Measurements from ENCODE around the gene ZNF783.
A peak's percentile ranks its signal among the peaks of the same experiment; 100 is the strongest.
"Not testable (repeated sequence)": the region's sequence is repeated elsewhere in the genome, so short reads cannot be mapped to it uniquely, and the experiment has no call there.

Gene ZNF783

GRCh38 chr7:149317986-149318672 is 56.1 kb downstream of the ZNF783 start:
- peaks cover 17% of the 10 kb centered on the region; the same call in 1 of the 2 replicates for H3K4me1 ChIP-seq (ENCODE audit: insufficient read depth, low read length)
- H3K9me3 ChIP-seq (ENCODE audit: insufficient read depth, low read depth, low read length): no peaks in the 10 kb centered on the region
- no peaks in the 10 kb centered on the region for H3K36me3 ChIP-seq (ENCODE audit: insufficient read depth, low read length)
- no peaks in the 10 kb centered on the region for H3K27me3 ChIP-seq (ENCODE audit: insufficient read depth, low read length)
- no peak overlapping the region for H3K27ac ChIP-seq (ENCODE audit: low read depth, low read length)
- WGBS: 74% methylated on average over 9 of the region's 9 CpGs
- no peak overlapping the region for H3K9ac ChIP-seq (ENCODE audit: low read depth, low read length)
- H3K4me3 ChIP-seq (ENCODE audit: low read length): no peak overlapping the region

- H3K4me1 ChIP-seq (ENCODE audit: insufficient read depth, low read length): peaks cover 17% of the 10 kb centered on the region; the same call in 1 of the 2 replicates
- H3K27ac ChIP-seq (ENCODE audit: low read depth, low read length): no peak overlapping the region
- no peaks in the 10 kb centered on the region for H3K36me3 ChIP-seq (ENCODE audit: insufficient read depth, low read length)
- no peak overlapping the region for H3K9ac ChIP-seq (ENCODE audit: low read depth, low read length)
- H3K4me3 ChIP-seq (ENCODE audit: low read length): no peak overlapping the region
- no peaks in the 10 kb centered on the region for H3K27me3 ChIP-seq (ENCODE audit: insufficient read depth, low read length)
- 81% methylated on average over 6 of the region's 6 CpGs for WGBS
- H3K9me3 ChIP-seq (ENCODE audit: insufficient read depth, low read depth, low read length): peaks cover 2% of the 10 kb centered on the region; the same call in 1 of the 2 replicates
These were observed 57.4 kb downstream of the ZNF783 start for GRCh38 chr7:149319376-149319775.

DNA sequence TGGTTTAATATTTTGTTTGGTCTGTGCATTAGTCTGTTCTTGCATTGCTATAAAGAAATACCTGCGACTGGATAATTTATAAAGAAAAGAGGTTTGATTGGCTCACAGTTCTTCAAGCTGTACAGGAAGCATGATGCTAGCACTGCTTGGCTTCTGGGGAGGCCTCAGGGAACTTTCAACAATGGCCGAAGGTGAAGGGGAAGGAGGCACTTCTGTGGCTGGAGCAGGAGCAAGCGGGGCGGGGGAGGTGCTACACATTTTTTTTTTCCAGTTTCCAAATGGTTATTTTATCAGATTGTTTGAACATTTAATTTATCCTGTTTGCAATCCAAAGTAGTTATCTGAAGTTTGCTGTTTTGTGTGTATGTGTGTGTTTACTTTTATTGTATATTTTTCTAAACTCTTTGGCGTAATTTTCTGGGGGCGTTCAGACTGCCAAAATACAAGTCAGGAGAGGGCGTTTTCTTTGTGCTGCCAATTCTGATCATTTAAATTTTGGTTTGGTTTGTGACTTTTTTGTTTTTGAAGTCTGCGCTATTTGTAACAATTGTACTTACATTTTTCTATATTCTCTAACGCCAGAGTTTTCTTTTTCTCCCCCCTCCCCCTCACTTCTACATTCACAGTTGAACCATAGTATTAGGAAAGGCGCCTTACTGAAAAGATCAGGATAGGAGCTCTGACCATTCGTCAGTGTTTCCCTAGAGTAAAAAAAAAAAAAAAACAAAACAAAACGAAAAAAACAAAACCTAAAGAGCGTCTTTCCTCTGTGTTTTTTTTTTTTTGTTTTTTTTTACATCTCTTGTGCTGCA is 58.5 kb downstream of the ZNF783 start:
- Histone ChIP-seq H3K27ac (ENCODE audit: low read depth, low read length) (no peak overlapping the region), H3K4me1 (ENCODE audit: insufficient read depth, low read length) (peaks cover 17% of the 10 kb centered on the region; the same call in 1 of the 2 replicates), H3K9ac (ENCODE audit: low read depth, low read length) (0 out of 2 replicates have a peak overlapping the region, but pooled peaks have one; percentile 15), H3K9me3 (ENCODE audit: insufficient read depth, low read depth, low read length) (peaks cover 13% of the 10 kb centered on the region), H3K4me3 (ENCODE audit: low read length) (0 out of 2 replicates have a peak overlapping the region, but pooled peaks have one; percentile 26), H3K27me3 (ENCODE audit: insufficient read depth, low read length) (no peaks in the 10 kb centered on the region), H3K36me3 (ENCODE audit: insufficient read depth, low read length) (no peaks in the 10 kb centered on the region)
- 84% methylated on average over 11 of the region's 13 CpGs for WGBS

GRCh38 chr7:149321125-149321905 is 59.3 kb downstream of the ZNF783 start:
- H3K9me3 ChIP-seq (ENCODE audit: insufficient read depth, low read depth, low read length): peaks cover 18% of the 10 kb centered on the region
- 0 out of 2 replicates have a peak overlapping the region, but pooled peaks have one; percentile 15 for H3K9ac ChIP-seq (ENCODE audit: low read depth, low read length)
- not testable (repeated sequence) for H3K36me3 ChIP-seq (ENCODE audit: insufficient read depth, low read length); H3K27me3 ChIP-seq (ENCODE audit: insufficient read depth, low read length); H3K27ac ChIP-seq (ENCODE audit: low read depth, low read length)
- 88% methylated on average over 14 of the region's 14 CpGs for WGBS
- H3K4me3 ChIP-seq (ENCODE audit: low read length): peak overlapping the region; percentile 26
- H3K4me1 ChIP-seq (ENCODE audit: insufficient read depth, low read length): peaks cover 17% of the 10 kb centered on the region; the same call in 1 of the 2 replicates

GRCh38 chr7:149321978-149322541 is 60.1 kb downstream of the ZNF783 start:
- H3K27ac ChIP-seq (ENCODE audit: low read depth, low read length): no peak overlapping the region
- no peaks in the 10 kb centered on the region for H3K27me3 ChIP-seq (ENCODE audit: insufficient read depth, low read length)
- peaks cover 21% of the 10 kb centered on the region for H3K9me3 ChIP-seq (ENCODE audit: insufficient read depth, low read depth, low read length)
- H3K36me3 ChIP-seq (ENCODE audit: insufficient read depth, low read length): no peaks in the 10 kb centered on the region
- H3K4me1 ChIP-seq (ENCODE audit: insufficient read depth, low read length): peaks cover 17% of the 10 kb centered on the region; the same call in 1 of the 2 replicates
- 82% methylated on average over 5 of the region's 5 CpGs for whole genome bisulfite sequencing
- peak overlapping the region; percentile 26; the same call in 1 of the 2 replicates for H3K4me3 ChIP-seq (ENCODE audit: low read length)
- no peak overlapping the region for H3K9ac ChIP-seq (ENCODE audit: low read depth, low read length)

- no peak overlapping the region for H3K9ac ChIP-seq (ENCODE audit: low read depth, low read length)
- H3K27me3 ChIP-seq (ENCODE audit: insufficient read depth, low read length): no peaks in the 10 kb centered on the region
- H3K4me3 ChIP-seq (ENCODE audit: low read length): no peak overlapping the region
- no peak overlapping the region for H3K27ac ChIP-seq (ENCODE audit: low read depth, low read length)
- H3K4me1 ChIP-seq (ENCODE audit: insufficient read depth, low read length): peaks cover 17% of the 10 kb centered on the region; the same call in 1 of the 2 replicates
- H3K36me3 ChIP-seq (ENCODE audit: insufficient read depth, low read length): no peaks in the 10 kb centered on the region
- H3K9me3 ChIP-seq (ENCODE audit: insufficient read depth, low read depth, low read length): peaks cover 24% of the 10 kb centered on the region
These were observed 60.7 kb downstream of the ZNF783 start for GRCh38 chr7:149322737-149323136.

- WGBS: 59% methylated on average over 2 of the region's 2 CpGs
- H3K27me3 ChIP-seq (ENCODE audit: insufficient read depth, low read length): no peaks in the 10 kb centered on the region
- peaks cover 13% of the 10 kb centered on the region; the same call in 1 of the 2 replicates for H3K4me1 ChIP-seq (ENCODE audit: insufficient read depth, low read length)
- no peak overlapping the region for H3K4me3 ChIP-seq (ENCODE audit: low read length)
- H3K9ac ChIP-seq (ENCODE audit: low read depth, low read length): no peak overlapping the region
- no peaks in the 10 kb centered on the region for H3K36me3 ChIP-seq (ENCODE audit: insufficient read depth, low read length)
- H3K27ac ChIP-seq (ENCODE audit: low read depth, low read length): no peak overlapping the region
- peaks cover 24% of the 10 kb centered on the region for H3K9me3 ChIP-seq (ENCODE audit: insufficient read depth, low read depth, low read length)
These were observed 63.3 kb downstream of the ZNF783 start for GRCh38 chr7:149325248-149325647.

- no peak overlapping the region for H3K27ac ChIP-seq (ENCODE audit: low read depth, low read length)
- WGBS: 29% methylated on average over 3 of the region's 3 CpGs
- peaks cover 27% of the 10 kb centered on the region for H3K9me3 ChIP-seq (ENCODE audit: insufficient read depth, low read depth, low read length)
- no peak overlapping the region for H3K9ac ChIP-seq (ENCODE audit: low read depth, low read length)
- no peak overlapping the region for H3K4me3 ChIP-seq (ENCODE audit: low read length)
- no peaks in the 10 kb centered on the region for H3K27me3 ChIP-seq (ENCODE audit: insufficient read depth, low read length)
- H3K36me3 ChIP-seq (ENCODE audit: insufficient read depth, low read length): no peaks in the 10 kb centered on the region
- no peaks in the 10 kb centered on the region for H3K4me1 ChIP-seq (ENCODE audit: insufficient read depth, low read length)
These were observed 67.3 kb downstream of the ZNF783 start for GRCh38 chr7:149329265-149329664.

GRCh38 chr7:149329766-149330334 is 67.9 kb downstream of the ZNF783 start:
- H3K9ac ChIP-seq (ENCODE audit: low read depth, low read length): no peak overlapping the region
- no peaks in the 10 kb centered on the region for H3K36me3 ChIP-seq (ENCODE audit: insufficient read depth, low read length)
- H3K27ac ChIP-seq (ENCODE audit: low read depth, low read length): no peak overlapping the region
- 90% methylated on average over 3 of the region's 3 CpGs for WGBS
- H3K9me3 ChIP-seq (ENCODE audit: insufficient read depth, low read depth, low read length): peaks cover 22% of the 10 kb centered on the region
- no peaks in the 10 kb centered on the region for H3K4me1 ChIP-seq (ENCODE audit: insufficient read depth, low read length)
- H3K27me3 ChIP-seq (ENCODE audit: insufficient read depth, low read length): no peaks in the 10 kb centered on the region
- H3K4me3 ChIP-seq (ENCODE audit: low read length): no peak overlapping the region

GRCh38 chr7:149330914-149331567 is 69.0 kb downstream of the ZNF783 start:
- Histone ChIP-seq H3K27ac (ENCODE audit: low read depth, low read length) (no peak overlapping the region), H3K36me3 (ENCODE audit: insufficient read depth, low read length) (no peaks in the 10 kb centered on the region), H3K9me3 (ENCODE audit: insufficient read depth, low read depth, low read length) (peaks cover 12% of the 10 kb centered on the region; the same call in 1 of the 2 replicates), H3K4me3 (ENCODE audit: low read length) (no peak overlapping the region), H3K27me3 (ENCODE audit: insufficient read depth, low read length) (no peaks in the 10 kb centered on the region), H3K4me1 (ENCODE audit: insufficient read depth, low read length) (no peaks in the 10 kb centered on the region), H3K9ac (ENCODE audit: low read depth, low read length) (no peak overlapping the region)
- WGBS: 94% methylated on average over 2 of the region's 2 CpGs
